GM21515 (cell line): ENCODE measurements around the gene DCTN2.
"Not testable (repeated sequence)": the region's sequence is repeated elsewhere in the genome, so short reads cannot be mapped to it uniquely, and the experiment has no call there.

Experiments
- ATAC-seq: cut with Tn5 transposase; IDR thresholded peaks from one replicate; pipeline ENCODE4 v1.9.1; 2021; ENCODE audit not compliant: unreplicated experiment

Gene DCTN2

DNA sequence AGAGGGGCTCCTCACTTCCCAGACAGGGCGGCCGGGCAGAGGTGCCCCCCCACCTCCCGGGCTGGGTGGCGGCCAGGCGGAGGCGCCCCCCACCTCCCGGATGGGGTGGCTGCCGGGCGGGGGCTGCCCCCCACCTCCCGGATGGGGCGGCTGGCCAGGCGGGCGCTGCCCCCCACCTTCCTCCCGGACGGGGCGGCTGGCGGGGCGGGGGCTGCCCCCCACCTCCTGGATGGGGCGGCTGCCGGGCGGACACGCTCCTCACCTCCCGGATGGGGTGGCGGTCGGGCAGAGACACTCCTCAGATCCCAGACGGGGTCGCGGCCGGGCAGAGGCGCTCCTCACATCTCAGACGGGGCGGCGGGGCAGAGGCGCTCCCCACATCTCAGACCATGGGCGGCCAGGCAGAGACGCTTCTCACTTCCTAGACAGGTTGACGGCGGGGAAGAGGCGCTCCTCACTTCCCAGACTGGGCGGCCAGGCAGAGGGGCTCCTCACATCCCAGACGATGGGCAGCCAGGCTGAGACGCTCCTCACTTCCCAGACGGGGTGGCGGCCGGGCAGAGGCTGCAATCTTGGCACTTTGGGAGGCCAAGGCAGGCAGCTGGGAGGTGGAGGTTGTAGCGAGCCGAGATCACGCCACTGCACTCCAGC is 51.8 kb downstream of the DCTN2 start:
- not testable (repeated sequence) for ATAC-seq

DNA sequence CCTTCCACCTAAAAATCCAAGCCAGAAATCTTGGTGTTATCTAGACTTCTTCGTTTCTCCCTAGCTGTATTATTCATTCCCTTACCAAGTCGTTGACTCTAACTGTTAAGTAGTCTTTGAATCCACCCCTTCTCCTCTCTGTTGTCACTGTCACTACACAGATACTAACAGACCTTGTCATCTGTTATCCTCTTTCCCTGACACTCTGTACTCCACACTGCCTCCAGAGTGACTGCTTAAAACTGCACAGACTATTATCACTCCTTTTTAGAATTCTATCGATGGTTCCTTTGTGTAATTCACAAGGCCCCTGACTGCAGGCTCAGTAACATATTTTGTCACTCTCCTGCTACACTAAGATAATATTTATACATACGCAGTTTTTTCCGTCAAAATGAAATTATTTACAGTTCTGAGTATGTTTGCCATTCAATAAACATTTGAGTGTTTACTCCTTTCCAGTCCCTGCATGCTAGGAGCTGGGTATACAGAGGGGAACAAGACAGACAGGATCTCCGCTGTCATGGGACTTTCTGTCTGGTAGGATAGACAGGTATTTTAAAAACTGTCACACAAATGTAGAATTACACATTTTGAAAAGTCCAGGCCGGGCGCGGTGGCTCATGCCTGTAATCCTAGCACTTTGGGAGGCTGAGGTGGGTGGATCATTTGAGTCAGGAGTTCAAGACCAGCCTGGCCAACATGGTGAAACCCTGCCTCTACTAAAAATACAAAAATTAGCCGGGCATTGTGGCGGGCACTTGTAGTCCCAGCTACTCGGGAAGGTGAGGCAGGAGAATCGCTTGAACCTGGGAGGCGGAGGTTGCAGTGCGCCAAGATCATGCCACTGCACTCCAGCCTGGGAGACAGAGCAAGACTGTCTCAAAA is 55.4 kb downstream of the DCTN2 start:
- no peak for ATAC-seq

DNA sequence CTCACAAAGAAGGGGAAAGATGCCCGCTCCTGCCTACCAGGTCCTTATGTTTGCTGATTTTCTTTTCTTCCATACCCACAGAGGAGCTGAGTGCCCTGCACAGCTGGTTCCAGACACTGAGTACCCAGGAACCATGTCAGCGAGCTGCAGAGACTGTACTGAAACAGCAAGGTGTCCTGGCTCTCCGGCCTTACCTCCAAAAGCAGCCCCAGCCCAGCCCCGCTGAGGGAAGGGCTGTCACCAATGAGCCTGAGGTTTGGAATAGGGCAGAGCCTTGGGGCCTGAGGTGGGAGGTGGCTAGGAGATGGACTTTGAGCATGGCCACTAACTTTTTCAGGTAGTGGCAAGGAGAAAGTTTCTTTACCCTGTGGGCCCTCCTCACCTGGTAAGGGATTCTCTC is 56.9 kb downstream of the DCTN2 start:
- ATAC-seq, result no peak

DNA sequence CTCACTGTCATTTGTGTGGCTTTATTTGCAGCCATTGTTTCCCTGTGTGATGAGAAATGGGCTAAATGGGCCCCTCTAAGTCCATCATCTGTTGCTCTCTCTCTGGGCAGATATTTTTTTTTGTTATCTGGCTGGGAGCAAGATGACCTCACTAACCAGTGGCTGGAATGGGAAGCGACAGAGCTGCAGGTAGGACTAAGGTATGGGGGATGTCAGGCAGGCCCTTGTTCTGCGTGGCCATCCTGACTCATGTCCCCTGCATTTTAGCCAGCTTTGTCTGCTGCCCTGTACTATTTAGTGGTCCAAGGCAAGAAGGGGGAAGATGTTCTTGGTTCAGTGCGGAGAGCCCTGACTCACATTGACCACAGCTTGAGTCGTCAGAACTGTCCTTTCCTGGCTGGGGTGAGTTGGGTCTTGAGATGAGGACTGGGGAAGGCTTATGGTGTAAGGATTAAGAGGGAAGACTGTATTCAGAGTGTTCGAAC is 57.8 kb downstream of the DCTN2 start:
- no peak for ATAC-seq

DNA sequence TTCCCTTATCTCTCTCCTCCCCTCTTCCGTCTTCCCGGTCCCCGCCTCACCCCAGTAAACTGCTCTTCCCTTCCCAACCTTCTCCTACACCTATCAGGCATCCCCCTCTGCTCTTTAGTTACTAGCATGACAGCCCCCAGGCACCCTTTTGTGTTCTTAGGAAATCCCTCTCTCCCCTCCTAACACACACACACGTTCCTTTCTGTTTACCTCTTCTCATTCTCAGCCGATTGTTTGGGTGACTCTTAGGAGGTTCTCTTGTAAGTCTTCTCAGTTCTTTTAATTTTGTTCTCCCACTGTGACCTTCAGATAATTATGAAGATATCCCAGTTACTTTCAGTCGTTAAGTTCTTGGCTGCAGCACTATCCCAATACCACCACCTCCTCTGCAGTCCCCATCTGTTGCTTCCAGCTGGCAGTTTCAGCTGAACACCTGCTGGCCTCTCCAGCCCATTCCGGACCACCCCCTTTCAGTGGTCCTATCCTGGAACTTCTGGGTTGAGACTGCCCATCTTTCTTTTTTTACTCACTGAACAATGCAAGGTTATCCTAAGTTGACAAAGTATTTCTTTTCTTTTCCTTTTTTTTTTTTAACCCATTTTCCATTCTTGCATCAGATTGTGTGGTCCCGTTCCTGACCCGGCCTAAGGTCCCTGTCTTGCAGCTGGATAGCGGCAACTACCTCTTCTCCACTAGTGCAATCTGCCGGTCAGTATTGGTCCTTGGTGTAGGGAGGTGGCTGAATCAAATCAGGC is 58.4 kb downstream of the DCTN2 start:
- ATAC-seq, result peak; percentile 1

DNA sequence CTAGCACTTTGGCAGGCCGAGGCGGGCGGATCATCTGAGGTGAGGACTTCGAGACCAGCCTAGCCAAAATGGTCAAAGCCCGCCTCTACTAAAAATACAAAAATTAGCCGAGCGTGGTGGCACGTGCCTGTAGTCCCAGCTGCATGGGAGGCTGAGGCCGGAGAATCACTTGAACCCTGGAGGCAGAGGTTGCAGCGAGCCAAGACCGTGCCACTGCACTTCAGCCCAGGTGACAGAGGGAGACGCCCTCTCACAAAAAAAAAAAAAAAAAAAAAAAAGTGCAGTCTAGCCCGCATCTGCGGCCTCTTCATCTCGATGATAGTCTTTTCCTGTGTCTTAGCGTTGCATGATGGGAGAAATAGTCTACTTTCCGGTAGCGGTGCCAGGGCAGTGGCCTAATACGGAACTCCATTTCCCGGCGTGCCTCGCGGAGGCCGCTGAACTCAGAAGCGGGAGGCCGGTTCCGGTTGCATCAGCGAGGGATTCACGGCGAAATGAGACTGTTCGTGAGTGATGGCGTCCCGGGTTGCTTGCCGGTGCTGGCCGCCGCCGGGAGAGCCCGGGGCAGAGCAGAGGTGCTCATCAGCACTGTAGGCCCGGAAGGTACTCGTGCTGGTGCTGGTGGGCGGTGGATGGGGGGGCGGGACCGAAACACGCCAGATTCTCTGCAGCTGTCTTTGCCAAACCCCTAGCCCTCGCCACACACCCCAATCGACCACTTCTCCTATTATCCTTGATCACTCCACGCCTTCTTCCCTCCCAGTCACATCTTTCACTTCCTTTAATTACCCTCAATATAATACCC is 59.2 kb downstream of the DCTN2 start, which contains the start of gene MARS1:
TSS of gene MARS1 (plus strand) at position 472 of the 805 bp plus-strand sequence. CDS start at position 495, 23 bp downstream.
- peak; percentile 91 for ATAC-seq

DNA sequence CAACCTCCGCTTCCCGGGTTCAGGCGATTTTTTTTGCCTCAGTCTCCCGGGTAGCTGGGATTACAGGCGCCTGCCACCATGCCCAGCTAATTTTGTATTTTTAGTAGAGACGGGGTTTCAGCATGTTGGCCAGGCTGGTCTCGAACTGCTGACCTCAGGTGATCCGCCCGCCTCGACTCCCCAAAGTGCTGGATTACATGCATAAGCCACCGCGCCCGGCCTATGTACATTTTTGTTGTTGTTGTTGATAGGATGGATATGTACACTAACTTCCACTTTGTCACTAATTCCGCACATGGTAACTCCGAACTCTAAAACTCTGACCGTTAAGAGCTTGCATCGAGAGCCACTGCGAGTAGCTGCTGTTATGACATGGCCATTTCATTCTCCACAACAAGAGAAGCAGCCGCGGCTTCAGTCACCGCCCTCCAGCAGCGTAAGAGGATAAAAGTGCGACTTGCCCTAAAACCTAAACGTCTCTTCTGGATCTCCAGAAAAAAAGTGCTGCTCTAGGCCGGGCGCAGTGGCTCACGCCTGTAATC is 59.9 kb downstream of the DCTN2 start:
- no peak for ATAC-seq

DNA sequence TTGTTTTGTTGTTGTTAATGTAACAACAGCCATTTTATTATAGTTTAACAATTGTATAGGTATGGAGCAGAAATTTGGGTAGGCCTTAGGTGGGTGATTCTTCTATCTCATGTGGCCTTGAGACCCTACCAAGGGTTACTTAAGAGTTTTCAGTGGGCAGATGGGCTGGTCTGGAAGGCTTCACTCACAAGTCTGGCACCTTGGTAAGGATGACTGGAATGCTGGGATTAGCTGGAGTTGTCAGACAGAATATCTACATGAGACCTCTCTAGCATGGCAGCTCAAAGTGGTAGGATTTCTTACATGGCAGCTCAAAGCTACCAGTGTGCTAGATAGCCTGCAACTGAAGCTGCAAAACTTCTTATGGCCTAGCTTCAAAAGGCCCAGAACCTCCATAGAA is 61.3 kb downstream of the DCTN2 start:
- ATAC-seq, result no peak

DNA sequence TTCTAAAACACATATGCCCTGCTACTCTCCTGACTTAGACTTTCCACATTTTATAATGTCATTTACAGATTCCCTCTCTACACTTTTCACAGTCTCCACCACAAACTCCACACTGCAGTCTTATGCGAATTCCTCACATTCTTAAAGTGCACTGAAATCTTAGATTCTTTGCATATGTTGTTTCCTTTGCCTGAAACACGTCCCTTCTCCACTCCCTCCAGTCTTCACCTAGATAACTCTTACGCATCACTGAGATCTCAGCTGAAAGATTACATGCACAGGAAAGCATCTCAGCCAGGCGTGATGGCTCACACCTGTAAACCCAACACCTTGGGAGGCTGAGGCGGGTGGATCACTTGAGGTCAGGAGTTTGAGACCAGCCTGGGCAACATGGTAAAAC is 63.5 kb downstream of the DCTN2 start:
- no peak for ATAC-seq

DNA sequence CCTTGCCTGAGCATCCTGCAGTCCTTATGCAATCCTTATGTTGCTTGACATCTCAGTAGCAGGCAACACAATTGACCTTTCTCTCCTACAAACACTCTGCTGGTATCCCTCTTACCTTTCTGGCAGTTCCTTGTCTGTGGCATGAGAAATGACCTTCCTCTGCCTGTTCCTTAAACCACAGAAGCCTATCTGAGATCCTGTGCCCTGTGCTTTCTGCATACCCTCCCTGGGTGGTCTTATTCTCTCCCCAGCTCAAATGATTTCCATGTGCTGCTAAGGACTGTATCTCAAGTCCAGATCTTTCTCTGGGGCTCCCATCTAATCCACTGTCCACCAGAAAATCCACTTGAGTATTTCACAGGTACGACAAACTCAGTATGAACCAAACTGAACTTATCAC is 65.3 kb downstream of the DCTN2 start:
- no peak for ATAC-seq
